Measurements from ENCODE around the gene SLC10A7.
A peak's percentile ranks its signal among the peaks of the same experiment; 100 is the strongest.

The SLC10A7 gene

DNA sequence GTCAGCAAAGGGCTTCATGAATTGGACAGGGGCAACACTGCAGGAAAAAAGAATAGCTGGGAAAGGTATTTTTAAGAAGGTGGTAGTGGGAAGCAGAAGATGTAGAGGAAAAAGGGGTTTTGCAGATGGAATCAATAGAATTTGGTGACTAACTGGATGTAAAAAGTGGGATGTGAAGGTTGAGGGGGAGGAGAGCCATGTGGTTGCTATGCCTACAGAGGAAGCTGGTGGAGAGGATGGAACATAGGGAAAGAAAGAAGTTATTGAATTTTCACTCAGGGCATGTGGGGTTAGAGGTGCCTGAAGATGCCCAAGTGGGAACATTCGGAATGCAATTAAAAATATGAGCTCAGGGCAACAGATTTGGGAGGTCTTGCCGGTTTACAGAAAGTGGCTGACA, 274.4 kb downstream of the SLC10A7 start:
- no peak for DNase-seq

DNA sequence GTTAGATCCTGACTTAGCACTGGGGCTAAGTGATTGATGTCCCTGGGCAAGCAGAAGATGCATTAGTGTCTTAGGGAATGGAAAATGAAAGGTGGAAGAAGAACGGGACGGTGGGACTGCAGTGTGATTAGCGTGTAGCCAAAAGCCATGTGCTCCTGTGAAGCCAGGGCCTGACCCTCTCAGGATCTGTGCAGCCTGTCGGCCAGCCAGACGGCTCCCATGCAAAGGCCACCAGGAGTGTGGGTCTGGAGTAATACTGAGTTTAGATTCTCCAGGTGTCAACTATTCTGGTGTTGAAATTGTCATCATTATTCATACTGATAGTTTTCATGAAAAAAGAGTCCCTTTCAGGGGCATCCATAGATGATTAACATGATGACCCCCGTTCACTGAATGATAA, 275.4 kb downstream of the SLC10A7 start:
- no peak for DNase-seq

DNA sequence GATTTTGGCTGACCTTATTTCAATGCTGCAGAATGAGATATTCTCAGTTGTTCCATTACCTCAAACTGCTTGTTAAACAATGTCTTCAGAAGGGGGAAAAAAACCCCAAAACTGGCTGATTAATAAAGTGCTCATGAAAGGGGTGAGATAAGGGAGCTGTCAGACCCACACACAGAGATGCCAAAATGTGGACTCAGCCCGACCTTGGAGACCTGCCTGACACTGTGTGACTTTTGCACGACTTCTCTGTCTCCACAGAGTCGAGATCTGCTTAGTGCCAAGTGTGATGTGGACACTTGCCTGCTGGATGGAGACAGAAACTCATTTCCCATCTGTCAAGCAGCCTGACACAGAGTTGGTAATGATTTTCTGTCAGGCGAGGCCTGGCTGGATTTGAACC, 275.9 kb downstream of the SLC10A7 start:
- DNase-seq = no peak

DNA sequence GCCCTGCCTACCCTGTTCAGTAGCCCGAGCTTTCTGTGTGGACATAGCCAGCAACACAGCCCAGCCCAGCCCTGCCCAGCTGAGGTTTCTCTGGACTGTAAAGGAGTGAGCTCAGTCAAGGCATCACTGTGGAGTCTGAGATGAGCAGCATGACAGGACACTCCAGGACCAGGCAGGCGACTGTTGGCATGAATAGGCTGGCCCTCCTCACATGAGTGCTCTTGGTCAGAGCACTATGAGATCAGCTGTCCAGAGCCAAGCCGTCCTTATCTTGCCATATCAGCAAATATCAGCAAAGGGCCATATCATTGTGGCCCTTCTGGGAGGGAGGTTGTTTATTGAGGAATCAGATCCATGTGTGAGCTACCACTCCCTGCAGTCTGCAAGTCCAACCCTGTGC, 276.5 kb downstream of the SLC10A7 start:
- no peak for DNase-seq

DNA sequence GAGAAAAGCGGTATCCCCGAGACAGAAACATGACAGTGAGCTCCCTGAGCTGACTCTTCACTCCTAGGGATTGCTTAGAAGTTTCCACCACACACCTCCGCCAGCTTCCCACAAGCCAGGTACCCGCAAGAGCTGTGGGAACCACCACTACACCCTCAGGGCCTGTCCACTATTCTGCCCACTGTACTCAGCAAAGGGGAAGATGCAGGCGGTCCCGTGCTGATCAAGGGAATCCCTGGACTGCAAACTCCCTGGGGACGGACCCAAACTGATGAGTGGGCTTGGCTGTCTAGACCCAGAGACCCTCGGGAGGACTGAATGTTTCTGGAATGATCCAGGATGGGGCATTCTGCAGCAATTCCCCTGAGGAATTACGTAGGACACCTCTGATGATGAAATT, 277.2 kb downstream of the SLC10A7 start:
- no peak for DNase-seq

DNA sequence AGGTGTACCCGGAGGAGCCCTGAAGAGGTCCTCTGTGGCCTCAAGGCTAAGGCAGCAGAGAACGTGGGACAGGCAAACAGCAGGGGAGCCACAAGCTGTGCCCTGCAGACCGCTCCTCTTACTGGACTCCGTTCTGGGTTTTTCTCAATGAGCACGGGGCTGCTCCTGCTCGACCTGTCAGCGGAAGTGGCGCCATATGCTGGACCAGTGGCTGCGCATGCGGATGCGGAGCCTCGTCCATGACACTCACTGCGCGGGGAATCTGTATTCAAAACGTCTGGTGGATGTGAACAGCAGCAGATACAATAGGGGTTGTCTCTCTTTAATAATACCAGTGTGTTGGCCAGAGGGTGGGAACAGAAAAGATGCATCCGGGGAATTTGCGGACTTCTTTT, 277.9 kb downstream of the SLC10A7 start:
- DNase-seq = no peak

DNA sequence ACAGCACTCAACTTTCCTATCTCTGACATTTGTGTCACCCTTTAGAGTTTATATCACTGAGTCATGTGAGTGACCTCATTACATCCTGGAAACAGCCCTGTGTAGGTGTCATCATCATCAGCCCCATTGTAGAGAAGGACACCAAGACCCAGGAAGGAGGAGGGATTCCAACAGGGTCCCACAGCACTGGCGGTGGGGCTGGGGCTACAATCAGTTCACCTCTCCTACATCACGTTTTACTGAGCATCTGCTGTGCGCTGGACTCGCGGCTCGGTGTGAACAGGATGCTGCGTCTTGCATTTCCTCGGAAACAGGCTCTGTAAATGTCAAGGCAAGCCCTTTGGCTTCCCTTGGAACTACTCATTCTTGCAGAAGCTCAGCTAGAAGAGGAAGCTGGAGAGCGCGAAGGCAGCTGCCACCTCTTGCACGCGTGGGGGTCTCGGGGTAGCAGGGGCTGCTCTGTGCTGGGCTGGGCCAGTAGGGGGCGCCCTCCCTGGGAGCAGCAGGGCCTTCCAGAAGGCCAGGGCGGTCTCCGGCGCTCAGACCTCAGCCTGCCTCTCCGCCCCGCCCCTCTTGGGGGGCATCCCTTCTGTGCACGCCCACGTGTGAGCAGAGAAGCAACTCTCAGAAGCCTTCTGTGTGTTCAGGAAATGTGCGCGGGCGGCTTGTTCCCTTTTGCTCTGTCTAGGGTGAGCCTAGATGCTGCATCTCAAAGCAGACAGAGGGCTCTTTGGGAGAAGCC, 278.4 kb downstream of the SLC10A7 start:
- DNase-seq = no peak

DNA sequence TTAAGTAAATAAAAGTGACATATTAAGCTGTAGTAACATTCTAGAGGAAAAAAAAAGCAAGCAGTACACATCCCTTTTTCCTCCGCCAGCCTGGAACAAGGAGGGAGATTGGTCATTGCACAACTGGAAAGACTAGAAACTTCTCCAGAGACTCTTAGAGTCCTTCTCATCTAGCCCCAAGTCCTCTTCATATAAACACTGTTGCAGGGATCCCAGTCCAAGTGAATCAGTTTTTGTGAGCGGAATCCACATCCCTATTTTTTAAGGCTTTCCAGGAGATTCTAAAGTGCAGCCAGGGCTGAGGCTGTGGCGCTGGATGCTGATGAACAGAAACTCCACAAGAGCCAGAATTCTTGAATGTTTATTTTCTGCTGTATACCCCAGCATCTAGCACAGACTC, 283.6 kb downstream of the SLC10A7 start:
- DNase-seq = no peak

DNA sequence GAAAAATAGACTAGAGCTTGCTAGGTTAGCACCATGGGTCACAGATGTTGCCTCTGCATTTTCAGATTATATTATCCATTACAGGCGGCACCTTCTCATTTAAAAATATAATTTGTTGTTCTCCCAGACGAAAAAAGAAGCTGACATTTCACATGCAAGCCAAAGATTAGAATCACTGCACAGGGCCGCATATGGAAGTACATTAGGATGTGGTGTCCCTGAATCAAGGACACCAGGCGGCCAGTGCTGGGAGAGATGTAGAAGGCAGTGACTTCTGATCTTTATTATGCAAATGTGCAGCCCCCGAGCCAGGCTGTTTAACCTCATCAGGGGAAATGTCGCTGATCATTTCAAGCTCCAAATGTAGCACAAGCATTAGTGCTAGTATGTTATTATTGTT, 284.6 kb downstream of the SLC10A7 start:
- no peak for DNase-seq

DNA sequence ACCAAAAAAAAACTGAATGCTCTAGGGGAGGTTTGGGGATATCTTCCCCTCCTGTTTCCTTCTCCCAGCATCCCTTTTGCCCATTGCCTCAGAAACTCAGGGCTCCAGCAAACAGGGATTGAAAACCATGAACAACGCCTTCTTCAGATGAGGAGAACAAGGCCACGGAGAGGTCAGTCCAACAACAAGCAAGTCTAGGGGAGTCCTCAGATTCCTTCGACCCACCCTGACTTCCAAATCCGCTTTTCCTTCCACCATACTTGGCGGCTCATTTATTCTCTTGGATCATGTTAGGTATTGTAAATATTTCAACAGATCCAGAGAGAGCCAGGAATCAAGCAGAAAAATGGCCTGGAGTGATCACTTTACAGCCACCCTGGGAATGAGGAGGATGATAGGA, 285.5 kb downstream of the SLC10A7 start:
- no peak for DNase-seq

DNA sequence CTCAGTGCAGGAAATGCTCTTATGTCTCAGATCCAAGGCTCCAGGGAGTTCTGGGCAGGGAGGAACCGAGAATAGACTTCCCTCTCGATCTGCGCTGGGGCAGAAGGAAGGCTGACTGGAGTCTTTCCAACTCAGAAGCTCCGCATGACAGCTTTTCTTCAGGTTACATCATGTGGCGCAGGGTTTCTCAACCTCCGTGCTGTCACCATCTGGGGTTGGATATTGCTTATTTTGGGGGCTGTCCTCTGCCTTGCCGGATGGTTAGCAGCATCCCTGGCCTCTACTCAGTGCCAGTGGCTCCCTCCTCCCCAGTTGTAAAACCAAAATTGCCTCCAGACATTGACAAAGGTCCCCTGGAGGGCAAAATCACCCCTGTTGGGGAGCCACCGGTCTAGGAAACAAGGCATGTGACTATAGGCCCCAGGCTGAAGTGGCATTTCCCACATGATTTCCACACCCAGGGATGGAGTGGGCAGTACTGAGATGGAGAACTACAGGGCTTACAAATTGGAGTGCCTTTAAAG, 286.0 kb downstream of the SLC10A7 start:
- no peak for DNase-seq

DNA sequence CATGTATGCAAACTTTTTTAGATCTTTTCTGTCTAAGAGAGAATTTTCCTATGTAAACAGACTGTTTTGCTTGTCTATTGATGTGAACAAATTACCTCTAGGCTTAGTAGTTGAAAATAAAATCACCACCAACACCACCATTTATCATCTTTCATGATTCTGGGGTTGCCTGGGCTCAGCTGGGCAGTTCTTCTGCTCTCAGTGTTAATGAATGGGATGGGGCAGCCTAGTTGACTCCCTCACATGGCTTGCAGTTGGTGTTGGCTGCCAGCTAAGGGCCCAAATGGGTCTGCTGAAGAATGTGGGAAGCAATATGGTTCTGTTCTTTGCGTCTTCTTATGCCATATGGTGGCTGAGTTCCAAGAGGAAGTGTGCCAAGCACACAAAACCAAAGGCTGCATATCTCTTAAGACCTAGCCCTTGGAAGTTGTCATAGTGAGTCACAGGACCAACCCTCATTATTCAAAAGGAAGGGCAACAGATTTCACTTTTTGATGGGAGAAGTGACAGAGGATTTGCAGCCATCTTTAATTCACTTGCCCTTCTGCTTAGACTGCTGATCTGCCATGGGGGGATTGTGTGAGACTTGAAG, 289.5 kb downstream of the SLC10A7 start:
- no peak for DNase-seq

DNA sequence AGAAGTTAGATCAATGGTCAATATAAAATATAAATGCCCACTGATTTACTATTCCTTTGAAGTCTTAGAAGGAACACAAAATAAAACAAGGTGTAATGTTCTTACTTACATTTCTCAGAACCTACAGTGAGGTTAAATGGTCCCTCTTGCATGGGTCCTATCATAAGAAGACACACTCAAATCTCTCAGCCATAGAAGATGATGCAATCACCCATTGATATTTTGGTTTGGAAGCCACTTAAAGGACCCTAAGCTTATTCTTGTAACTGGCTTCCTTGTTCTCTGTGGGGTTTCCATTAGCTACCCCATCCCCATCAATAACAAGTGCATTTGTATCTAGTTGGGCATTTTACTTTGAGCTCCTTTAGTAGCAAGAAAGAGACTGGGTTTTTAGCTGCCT, 292.3 kb downstream of the SLC10A7 start:
- DNase-seq = no peak

DNA sequence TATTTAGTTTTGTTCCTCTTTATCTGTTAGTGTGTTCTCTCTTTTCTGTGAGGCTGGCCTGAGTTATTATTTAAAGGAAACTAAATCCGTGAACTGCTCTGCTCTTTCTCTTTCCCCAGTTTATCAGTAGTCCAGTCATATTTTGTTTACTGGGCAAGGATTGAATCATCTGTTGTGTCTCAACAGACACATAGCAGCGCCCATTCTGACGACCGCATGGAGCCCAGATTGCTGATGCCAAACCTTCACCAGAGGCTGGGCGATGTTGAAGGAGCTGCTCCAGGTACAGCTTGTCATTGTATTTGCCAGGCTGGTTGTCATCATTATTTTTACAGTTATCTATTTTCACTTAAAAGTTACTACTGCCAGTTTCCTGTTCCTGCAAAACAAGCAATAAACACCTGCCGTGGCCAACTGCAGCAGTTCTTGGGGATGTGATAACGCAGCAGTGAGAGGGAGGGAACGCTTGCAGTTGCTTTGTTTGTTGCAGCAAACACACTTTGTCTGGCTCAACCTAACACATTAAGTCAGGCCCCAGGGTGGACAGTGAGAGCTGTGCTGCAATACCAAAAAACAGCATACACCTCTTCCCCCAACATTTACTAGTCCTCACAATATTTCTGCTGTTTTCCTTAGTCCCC, 297.3 kb downstream of the SLC10A7 start:
- no peak for DNase-seq

DNA sequence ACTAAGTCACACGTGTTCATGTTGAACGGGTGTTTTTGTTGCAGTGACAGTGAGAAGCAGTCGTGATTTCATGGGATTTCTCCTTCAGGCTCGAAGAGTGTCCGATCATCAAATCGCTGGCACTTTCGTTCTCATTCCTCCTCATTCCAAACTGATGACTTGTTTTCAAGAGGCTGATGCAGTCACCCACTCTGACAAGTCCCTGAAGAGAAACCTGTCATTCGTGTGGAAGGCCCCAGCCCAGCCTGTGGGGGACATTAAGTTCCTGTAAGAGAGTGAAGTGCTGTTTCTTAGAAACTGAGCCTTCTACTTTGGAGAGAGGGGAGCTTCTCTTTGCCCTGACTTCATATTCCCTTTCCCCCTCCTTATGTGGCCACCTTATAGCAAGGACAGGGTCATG, 299.4 kb downstream of the SLC10A7 start:
- DNase-seq = no peak

DNA sequence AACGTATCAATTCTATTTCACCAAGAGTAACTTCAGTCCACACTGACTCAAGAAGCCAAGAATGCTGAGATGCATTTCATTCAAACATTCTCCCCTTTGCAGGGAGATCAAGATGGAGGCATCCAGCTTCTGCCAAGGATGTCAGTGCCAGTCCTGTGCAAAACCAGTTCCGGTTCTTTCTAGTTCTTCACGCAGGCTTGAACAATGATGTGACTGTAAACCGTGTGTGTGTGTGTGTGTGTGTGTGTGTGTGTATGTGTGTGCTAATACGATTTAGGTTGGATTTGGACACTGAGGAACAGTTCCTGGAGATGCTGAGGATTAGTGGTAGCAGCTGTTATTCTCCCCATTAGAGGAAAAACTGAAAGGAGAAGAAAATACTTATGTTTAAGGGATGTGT, 307.5 kb downstream of the SLC10A7 start, which contains the start of gene REELD1:
Gene REELD1, plus strand, starts transcription at position 301 of the 400 bp plus-strand sequence. CDS start 2,415 bp downstream, outside the sequence.
- DNase-seq = no peak

DNA sequence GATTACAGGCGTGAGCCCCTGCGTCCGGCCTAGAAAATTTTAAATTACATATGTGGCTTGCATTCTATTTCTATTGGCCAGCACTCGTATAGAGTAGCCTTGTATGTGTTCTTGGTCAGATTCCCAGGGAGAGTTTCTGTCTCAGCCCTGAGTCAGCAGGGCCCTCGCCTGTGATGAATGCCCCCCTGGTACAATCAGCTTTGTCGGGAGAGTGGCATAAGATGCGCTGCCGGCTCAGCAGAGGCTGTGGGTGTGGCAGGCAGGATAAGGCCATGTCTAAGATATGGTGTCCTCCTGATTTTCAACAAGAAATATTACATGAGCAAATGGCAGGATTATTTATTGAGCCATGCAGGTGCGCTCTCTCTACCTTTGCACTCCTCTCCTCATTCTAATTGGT, 309.0 kb downstream of the SLC10A7 start:
- DNase-seq = no peak

DNA sequence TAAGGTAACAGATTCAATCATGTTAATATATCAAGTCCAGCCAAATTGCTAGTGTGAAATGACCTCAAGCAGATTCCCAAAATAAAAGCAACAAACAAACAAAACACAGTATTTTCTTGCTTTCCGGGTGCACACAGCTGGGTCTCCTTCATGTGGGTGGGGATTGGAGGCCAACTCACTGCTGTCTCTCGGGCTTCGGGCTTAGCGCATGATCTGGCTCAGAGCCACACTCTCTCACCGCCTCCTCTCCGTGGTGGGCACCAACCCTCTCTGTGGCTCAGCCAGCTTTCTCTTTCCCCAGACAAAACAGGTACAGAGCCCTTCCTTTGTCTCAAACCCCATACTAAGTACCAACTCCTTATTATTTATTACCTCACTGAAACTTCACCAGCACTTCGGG, 310.3 kb downstream of the SLC10A7 start:
- DNase-seq = peak; percentile 15

DNA sequence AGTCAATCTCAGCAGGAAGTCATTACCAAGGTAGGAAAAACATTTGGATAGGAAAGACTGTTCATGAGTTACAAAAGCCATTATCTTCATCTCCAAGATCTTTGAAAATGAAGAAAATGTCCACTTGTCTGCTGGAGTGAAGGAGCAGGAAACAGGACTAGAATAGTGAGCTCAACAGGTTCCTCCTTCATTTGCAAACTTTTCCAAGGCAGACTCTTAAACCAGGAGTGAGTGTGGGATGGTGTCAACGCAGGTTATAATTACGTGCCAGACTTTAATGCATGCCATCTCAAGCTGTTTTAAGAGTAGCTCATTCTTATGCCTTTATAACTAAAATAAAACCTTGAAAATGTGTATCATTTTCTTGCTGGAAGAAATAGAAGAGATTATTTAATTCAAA, 310.9 kb downstream of the SLC10A7 start:
- no peak for DNase-seq

DNA sequence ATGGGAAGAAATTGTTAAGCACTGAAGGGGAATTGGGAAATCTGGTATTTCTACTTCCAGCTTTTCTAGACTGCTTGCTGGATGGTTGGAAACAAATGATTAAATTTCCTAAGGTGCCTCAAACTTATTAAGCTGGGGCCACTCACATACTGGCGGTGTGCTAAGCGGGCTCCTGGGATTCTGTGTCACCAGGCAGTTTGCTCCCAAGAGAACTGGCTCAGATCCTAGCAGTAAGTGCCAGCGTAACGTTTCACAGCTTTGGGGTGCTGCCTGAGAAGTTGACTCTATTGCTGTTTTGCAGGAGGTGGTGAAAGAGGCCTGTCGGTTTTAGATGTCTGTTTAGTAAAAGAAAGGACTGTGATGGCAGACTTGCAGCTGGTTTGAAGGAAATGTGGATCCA, 314.3 kb downstream of the SLC10A7 start:
- no peak for DNase-seq
